Measurements from ENCODE around the gene TFR2.

The TFR2 gene

GRCh38 chr7:100580466-100581283, 60.7 kb downstream of the TFR2 start:
- Histone ChIP-seq H3K36me3 (ENCODE audit: low read length) (no peaks in the 10 kb centered on the region), H3K9me2 (replicated peaks; ENCODE audit: insufficient read depth, low read length) (no peaks in the 10 kb centered on the region), H3K27me3 (ENCODE audit: low read length) (no peaks in the 10 kb centered on the region), H3K9ac (ENCODE audit: low read length) (no peak overlapping the region), H3K79me2 (ENCODE audit: insufficient read depth, low read length) (peaks cover 19% of the 10 kb centered on the region), H3K27ac (ENCODE audit: low read depth, low read length) (no peak overlapping the region), H3K4me2 (ENCODE audit: low read depth, low read length, poor library complexity, severe bottlenecking) (no peak overlapping the region), H3K4me3 (ENCODE audit: insufficient read depth, low read length, poor library complexity, severe bottlenecking) (no peak overlapping the region), H3K9me3 (ENCODE audit: insufficient read depth, low read length) (no peaks in the 10 kb centered on the region), H4K20me1 (ENCODE audit: low read depth, low read length) (no peaks in the 10 kb centered on the region), H3F3A (ENCODE audit: insufficient read depth) (peaks cover 9% of the 10 kb centered on the region; the same call in 1 of the 2 replicates), H2AFZ (ENCODE audit: low read depth, low read length, severe bottlenecking) (no peak overlapping the region)
- TF ChIP-seq, protein P1, sequence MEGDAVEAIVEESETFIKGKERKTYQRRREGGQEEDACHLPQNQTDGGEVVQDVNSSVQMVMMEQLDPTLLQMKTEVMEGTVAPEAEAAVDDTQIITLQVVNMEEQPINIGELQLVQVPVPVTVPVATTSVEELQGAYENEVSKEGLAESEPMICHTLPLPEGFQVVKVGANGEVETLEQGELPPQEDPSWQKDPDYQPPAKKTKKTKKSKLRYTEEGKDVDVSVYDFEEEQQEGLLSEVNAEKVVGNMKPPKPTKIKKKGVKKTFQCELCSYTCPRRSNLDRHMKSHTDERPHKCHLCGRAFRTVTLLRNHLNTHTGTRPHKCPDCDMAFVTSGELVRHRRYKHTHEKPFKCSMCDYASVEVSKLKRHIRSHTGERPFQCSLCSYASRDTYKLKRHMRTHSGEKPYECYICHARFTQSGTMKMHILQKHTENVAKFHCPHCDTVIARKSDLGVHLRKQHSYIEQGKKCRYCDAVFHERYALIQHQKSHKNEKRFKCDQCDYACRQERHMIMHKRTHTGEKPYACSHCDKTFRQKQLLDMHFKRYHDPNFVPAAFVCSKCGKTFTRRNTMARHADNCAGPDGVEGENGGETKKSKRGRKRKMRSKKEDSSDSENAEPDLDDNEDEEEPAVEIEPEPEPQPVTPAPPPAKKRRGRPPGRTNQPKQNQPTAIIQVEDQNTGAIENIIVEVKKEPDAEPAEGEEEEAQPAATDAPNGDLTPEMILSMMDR (IDR thresholded peaks at IDR 0.05; ENCODE audit: insufficient read depth, low read length, poor library complexity, severe bottlenecking): no peak
- no peak for TF ChIP-seq EZH2phosphoT487 (conservative IDR thresholded peaks at IDR 0.05; ENCODE audit: low read length)

- Histone ChIP-seq H4K20me1 (ENCODE audit: low read depth, low read length) (no peaks in the 10 kb centered on the region), H3K9ac (ENCODE audit: low read length) (no peak overlapping the region), H3K36me3 (ENCODE audit: low read length) (no peaks in the 10 kb centered on the region), H3K4me2 (ENCODE audit: low read depth, low read length, poor library complexity, severe bottlenecking) (no peak overlapping the region), H3K27me3 (ENCODE audit: low read length) (no peaks in the 10 kb centered on the region), H3K27ac (ENCODE audit: low read depth, low read length) (no peak overlapping the region), H2AFZ (ENCODE audit: low read depth, low read length, severe bottlenecking) (no peak overlapping the region), H3K9me2 (replicated peaks; ENCODE audit: insufficient read depth, low read length) (no peaks in the 10 kb centered on the region), H3F3A (ENCODE audit: insufficient read depth) (peaks cover 4% of the 10 kb centered on the region; the same call in 1 of the 2 replicates), H3K4me3 (ENCODE audit: insufficient read depth, low read length, poor library complexity, severe bottlenecking) (no peak overlapping the region), H3K79me2 (ENCODE audit: insufficient read depth, low read length) (0 out of 2 replicates have a peak, but pooled peaks cover 5% of the 10 kb centered on the region), H3K9me3 (ENCODE audit: insufficient read depth, low read length) (no peaks in the 10 kb centered on the region)
- TF ChIP-seq EZH2phosphoT487 (conservative IDR thresholded peaks at IDR 0.05; ENCODE audit: low read length): no peak
- TF ChIP-seq, protein P1 (IDR thresholded peaks at IDR 0.05; ENCODE audit: insufficient read depth, low read length, poor library complexity, severe bottlenecking): no peak
These were observed 62.8 kb downstream of the TFR2 start for GRCh38 chr7:100578246-100579183.

DNA sequence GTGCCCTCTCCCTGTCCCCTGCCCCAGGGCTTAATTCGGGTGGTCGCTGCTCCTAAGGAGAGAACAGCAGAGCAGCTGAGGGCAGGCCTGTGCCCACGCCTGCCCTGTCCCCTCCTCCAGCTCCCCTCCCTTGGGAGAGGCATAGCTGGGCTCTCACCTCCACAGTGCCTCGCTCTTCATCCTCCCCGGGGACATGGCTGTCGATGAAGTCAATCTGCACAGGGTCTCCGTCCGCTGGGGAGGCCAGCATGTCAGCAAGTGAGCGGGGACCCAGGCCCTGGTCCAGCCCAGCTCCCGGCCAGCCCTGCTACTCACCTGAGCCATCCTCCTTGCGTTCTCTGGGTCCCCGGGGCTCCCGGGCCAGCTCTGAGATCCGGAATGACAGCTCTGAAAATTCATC, 63.8 kb downstream of the TFR2 start:
- Histone ChIP-seq H3K9me2 (replicated peaks; ENCODE audit: insufficient read depth, low read length) (no peaks in the 10 kb centered on the region), H3K9ac (ENCODE audit: low read length) (no peak overlapping the region), H3K27ac (ENCODE audit: low read depth, low read length) (no peak overlapping the region), H3K79me2 (ENCODE audit: insufficient read depth, low read length) (no peaks in the 10 kb centered on the region), H3F3A (ENCODE audit: insufficient read depth) (no peaks in the 10 kb centered on the region), H3K4me2 (ENCODE audit: low read depth, low read length, poor library complexity, severe bottlenecking) (no peak overlapping the region), H4K20me1 (ENCODE audit: low read depth, low read length) (no peaks in the 10 kb centered on the region), H2AFZ (ENCODE audit: low read depth, low read length, severe bottlenecking) (no peak overlapping the region), H3K36me3 (ENCODE audit: low read length) (no peaks in the 10 kb centered on the region), H3K27me3 (ENCODE audit: low read length) (no peaks in the 10 kb centered on the region), H3K4me3 (ENCODE audit: insufficient read depth, low read length, poor library complexity, severe bottlenecking) (no peak overlapping the region), H3K9me3 (ENCODE audit: insufficient read depth, low read length) (no peaks in the 10 kb centered on the region)
- no peak for TF ChIP-seq EZH2phosphoT487 (conservative IDR thresholded peaks at IDR 0.05; ENCODE audit: low read length)
- TF ChIP-seq, protein P1 (IDR thresholded peaks at IDR 0.05; ENCODE audit: insufficient read depth, low read length, poor library complexity, severe bottlenecking): no peak

Data from SU-DHL-6 (cell line).